Measurements from ENCODE around the gene ABHD10.

DNA sequence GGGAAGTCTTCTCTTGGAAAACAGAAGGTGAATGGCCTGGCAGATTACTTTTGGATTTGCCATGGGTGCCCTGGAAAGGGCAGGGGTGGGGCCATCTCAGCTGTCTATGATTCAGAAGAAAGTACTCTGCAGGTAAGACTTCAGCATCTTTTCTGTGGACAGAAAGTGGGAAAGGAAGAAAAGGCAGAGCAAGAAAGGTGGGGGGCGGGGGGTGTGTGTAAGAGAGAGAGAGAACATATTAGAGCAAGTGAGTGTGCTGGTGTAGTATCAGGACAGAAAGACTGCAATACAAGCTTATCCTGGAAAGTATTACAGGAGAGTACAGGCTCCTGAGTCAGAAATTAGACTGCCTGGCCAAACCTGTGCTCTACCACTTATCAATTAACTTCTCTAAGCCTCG lies 25.4 kb downstream of the ABHD10 start:
- TF ChIP-seq EZH2 (IDR thresholded peaks at IDR 0.05; ENCODE audit: low read depth): no peak
- TF ChIP-seq, protein P1, sequence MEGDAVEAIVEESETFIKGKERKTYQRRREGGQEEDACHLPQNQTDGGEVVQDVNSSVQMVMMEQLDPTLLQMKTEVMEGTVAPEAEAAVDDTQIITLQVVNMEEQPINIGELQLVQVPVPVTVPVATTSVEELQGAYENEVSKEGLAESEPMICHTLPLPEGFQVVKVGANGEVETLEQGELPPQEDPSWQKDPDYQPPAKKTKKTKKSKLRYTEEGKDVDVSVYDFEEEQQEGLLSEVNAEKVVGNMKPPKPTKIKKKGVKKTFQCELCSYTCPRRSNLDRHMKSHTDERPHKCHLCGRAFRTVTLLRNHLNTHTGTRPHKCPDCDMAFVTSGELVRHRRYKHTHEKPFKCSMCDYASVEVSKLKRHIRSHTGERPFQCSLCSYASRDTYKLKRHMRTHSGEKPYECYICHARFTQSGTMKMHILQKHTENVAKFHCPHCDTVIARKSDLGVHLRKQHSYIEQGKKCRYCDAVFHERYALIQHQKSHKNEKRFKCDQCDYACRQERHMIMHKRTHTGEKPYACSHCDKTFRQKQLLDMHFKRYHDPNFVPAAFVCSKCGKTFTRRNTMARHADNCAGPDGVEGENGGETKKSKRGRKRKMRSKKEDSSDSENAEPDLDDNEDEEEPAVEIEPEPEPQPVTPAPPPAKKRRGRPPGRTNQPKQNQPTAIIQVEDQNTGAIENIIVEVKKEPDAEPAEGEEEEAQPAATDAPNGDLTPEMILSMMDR (conservative IDR thresholded peaks at IDR 0.05): no peak
